ENCODE measurements around the gene OTP. TPM values are rescaled to one million over a fixed set of nuclear protein-coding genes. Genes with fewer than 3 reads are reported as not detected.
"Not testable (repeated sequence)": the region's sequence is repeated elsewhere in the genome, so short reads cannot be mapped to it uniquely, and the experiment has no call there.

OTP gene
- total RNA-seq, 1 donor = not detected

- no peak for DNase-seq (ENCODE audit: low read depth)
- TF ChIP-seq, protein P1, sequence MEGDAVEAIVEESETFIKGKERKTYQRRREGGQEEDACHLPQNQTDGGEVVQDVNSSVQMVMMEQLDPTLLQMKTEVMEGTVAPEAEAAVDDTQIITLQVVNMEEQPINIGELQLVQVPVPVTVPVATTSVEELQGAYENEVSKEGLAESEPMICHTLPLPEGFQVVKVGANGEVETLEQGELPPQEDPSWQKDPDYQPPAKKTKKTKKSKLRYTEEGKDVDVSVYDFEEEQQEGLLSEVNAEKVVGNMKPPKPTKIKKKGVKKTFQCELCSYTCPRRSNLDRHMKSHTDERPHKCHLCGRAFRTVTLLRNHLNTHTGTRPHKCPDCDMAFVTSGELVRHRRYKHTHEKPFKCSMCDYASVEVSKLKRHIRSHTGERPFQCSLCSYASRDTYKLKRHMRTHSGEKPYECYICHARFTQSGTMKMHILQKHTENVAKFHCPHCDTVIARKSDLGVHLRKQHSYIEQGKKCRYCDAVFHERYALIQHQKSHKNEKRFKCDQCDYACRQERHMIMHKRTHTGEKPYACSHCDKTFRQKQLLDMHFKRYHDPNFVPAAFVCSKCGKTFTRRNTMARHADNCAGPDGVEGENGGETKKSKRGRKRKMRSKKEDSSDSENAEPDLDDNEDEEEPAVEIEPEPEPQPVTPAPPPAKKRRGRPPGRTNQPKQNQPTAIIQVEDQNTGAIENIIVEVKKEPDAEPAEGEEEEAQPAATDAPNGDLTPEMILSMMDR (IDR thresholded peaks at IDR 0.05; ENCODE audit: insufficient read depth, low read depth, low read length) = no peak
- no peak overlapping the region for H3K4me3 ChIP-seq (ENCODE audit: low read depth, low read length)
Measured at GRCh38 chr5:77628840-77629508, 9.5 kb downstream of the OTP start.

- DNase-seq (ENCODE audit: low read depth) = no peak
- TF ChIP-seq, protein P1 (IDR thresholded peaks at IDR 0.05; ENCODE audit: insufficient read depth, low read depth, low read length) = no peak
- no peak overlapping the region for H3K4me3 ChIP-seq (ENCODE audit: low read depth, low read length)
Measured at GRCh38 chr5:77627869-77628674, 10.4 kb downstream of the OTP start.

DNA sequence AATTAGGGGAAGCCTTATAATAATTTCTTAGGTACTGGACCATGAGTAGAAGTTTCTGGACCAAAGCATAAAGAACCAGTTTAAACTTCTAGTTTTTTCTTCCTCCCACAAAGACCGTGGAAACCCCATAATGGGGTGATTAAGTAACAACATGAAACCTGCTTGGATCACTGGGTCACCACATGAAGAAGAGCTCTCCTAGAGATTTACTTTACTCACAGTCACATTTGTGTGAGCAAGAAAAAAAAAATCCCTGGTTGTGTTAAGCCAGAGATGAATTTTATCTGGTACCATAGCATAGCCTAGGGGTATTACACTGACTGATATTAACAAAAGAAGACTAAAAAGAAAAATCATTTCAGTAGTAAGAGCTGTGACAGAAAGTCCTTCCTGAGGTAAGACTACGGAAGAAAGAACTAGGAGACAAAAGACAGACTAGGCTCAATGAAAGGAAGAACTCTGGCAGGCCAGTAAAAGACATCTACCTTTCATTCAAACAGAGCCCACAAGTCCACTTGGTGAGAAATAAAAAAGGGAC is 15.2 kb downstream of the OTP start:
- no peak for DNase-seq (ENCODE audit: low read depth)

DNA sequence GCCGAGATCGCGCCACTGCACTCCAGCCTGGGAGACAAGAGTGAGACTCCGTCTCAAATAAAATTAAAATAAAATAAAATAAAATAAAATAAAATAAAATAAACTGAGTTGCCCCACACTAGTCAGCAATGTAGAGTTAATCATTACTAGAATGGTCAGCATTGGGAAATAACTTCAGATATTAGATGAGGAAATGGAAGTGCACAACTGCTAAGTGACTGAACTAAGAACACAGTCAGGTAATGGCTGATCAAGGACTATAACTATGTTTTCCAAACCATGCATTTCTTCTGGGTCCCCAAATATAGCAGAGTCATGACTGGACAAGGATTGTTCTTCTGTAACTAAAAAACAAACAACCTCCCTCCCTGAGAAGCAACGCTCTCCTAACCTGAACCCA is 17.1 kb downstream of the OTP start:
- no peak overlapping the region for H3K4me3 ChIP-seq (ENCODE audit: low read depth, low read length)
- TF ChIP-seq, protein P1 (IDR thresholded peaks at IDR 0.05; ENCODE audit: insufficient read depth, low read depth, low read length) = no peak
- DNase-seq (ENCODE audit: low read depth) = no peak

More for the DNA sequence above, 15.2 kb downstream of the OTP start:
- H3K4me3 ChIP-seq (ENCODE audit: low read depth, low read length) = no peak overlapping the region
- TF ChIP-seq, protein P1 (IDR thresholded peaks at IDR 0.05; ENCODE audit: insufficient read depth, low read depth, low read length) = no peak

DNA sequence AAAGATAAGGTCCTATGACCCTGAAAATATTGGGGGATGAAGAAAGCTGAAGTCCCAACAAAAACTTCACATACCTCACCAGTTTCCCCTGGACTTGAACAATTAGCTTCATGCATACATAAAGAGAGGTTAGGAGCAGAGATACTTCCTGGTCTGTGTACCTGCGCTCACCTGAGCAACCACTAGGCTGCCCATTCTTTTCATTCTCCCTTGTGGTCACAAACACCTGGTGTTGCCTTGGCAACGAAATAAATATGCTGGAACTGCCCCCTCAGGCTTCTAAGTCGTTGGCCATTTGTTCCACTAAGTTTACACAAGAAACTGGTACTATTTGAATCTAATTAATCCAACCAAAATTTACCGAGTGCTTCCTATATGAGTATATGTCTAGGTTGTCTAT is 18.1 kb downstream of the OTP start:
- no peak overlapping the region for H3K4me3 ChIP-seq (ENCODE audit: low read depth, low read length)
- TF ChIP-seq, protein P1 (IDR thresholded peaks at IDR 0.05; ENCODE audit: insufficient read depth, low read depth, low read length) = no peak
- DNase-seq (ENCODE audit: low read depth) = no peak

DNA sequence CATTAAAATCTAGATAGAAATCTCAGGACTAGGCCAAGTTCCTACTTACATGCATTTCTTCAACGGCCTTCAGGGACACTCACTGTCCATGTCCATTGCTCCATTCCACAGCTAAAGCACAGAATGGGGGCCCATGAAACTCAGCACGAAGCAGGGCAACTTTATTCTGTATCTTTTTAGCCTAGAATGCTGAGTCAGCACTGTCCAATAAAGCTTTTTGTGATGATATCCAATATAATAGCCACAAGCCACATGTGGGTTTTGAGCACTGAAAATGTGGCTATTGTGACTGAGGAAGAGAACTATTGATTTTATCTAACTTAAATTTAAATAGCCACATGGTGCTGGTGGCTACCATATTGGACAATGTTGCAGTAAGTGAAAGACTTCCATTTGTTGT is 21.6 kb downstream of the OTP start:
- TF ChIP-seq, protein P1 (IDR thresholded peaks at IDR 0.05; ENCODE audit: insufficient read depth, low read depth, low read length) = no peak
- DNase-seq (ENCODE audit: low read depth) = no peak
- H3K4me3 ChIP-seq (ENCODE audit: low read depth, low read length) = no peak overlapping the region

GRCh38 chr5:77608927-77609326 is 29.6 kb downstream of the OTP start:
- H3K4me3 ChIP-seq (ENCODE audit: low read depth, low read length); DNase-seq (ENCODE audit: low read depth): not testable (repeated sequence)
